SK-N-MC (cell line): Measurements from ENCODE around the gene RAET1E.

ENCODE experiments used
- EZH2 ChIP-seq: fragments of 200-600 bp; sonication (generic); IDR thresholded peaks from one replicate; pipeline ENCODE4 v1.6.1; 2017; ENCODE audit warnings: antibody characterized with exemption
- FOXP2 ChIP-seq: optimal IDR thresholded peaks from 2 replicates; pipeline ENCODE3; 2011; ENCODE audit warnings: mild to moderate bottlenecking, moderate library complexity; ENCODE audit not compliant: insufficient read depth; ENCODE audit errors: extremely low read length, control extremely low read depth
- POLR2AphosphoS5 ChIP-seq: IDR thresholded peaks from 2 replicates; pipeline ENCODE4 v1.6.1; 2012; ENCODE audit warnings: mild to moderate bottlenecking, low read depth, low read length, borderline replicate concordance

- TF ChIP-seq POLR2AphosphoS5: no peak
- TF ChIP-seq EZH2: no peak
- TF ChIP-seq FOXP2: no peak
Observed at GRCh38 chr6:149905371-149905910, 7.5 kb upstream of the RAET1E start.
